Measurements from ENCODE around the gene FOS. TPM values are rescaled to one million over a fixed set of nuclear protein-coding genes. Genes with fewer than 3 reads are reported as not detected.

The FOS gene
- total and polyA plus RNA-seq, 2 of the 8 experiments (the other 6 are each of a cell fraction or from before 2014, with no cell fraction given), result 50.2 to 51.8 TPM

DNA sequence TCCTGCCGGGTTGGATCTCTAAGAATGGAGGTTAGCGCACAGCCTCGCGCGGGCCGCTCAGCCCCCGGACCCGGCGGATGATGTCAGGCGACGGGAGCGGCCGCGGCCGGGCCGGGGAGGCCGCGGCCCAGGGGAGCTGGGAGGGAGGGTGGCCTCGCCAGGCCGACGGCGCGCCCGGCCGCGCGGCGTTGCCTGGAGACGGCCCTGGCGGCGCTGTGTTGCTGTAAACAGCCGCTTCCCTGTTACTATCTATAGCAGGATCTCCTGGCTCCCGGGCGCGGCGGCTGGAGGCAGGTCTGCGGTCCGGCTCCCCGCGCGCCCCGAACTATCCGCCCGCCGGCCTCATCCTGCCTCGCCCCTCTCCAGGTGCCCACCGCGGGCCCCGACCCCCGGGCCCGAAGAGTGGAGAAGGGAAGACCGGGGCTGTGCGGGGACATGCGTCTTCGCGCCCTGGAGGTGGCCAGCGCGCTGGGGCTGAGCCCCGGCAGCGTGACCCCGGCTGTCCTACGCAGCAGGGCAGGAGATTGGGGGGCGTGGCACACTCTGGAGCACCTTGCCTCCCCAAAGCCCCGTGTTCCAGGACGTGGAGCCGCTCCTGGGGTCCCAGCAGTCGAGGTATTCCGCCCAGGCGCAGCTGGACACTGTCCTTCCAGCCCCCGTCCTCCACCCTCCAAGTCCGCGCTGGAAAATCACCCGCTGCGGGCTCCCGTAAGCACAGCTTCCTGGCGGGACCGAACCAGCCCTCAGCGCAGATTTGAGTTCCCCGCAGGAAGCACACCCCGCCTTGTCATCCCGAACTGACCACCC, 1.4 kb upstream of the FOS start (continued):
- TF ChIP-seq TEAD4 (IDR thresholded peaks at IDR 0.05; ENCODE audit: low read depth, low read length) (no peak), PHF8 (conservative IDR thresholded peaks at IDR 0.05; ENCODE audit: low read depth, low read length) (peak; percentile 67), KDM5A (IDR thresholded peaks at IDR 0.05; ENCODE audit: low read length) (no peak), SIN3A (conservative IDR thresholded peaks at IDR 0.05 in 1 of 2, IDR thresholded peaks at IDR 0.05 in 1 of 2; ENCODE audit: low read depth in 1 of 2, low read length in 2 of 2) (peak; percentile 67 to 74; a peak in 2 of 4 replicates), HDAC2 (IDR thresholded peaks at IDR 0.05; ENCODE audit: borderline replicate concordance in 1 of 2, low read depth in 2 of 2, low read length in 2 of 2) (0 out of 4 replicates have a peak, but pooled peaks of 1 of the 2 experiments have one; percentile 36), KDM1A (IDR thresholded peaks at IDR 0.05; ENCODE audit: borderline replicate concordance, low read length) (no peak), SUZ12 (IDR thresholded peaks at IDR 0.05; ENCODE audit: low read length) (no peak), USF2 (IDR thresholded peaks at IDR 0.05; ENCODE audit: low read length) (no peak), CHD1 (IDR thresholded peaks at IDR 0.05; ENCODE audit: low read depth, low read length) (no peak), HDAC6 (IDR thresholded peaks at IDR 0.05; ENCODE audit: low read depth, low read length) (no peak), SAP30 (IDR thresholded peaks at IDR 0.05; ENCODE audit: insufficient read depth, insufficient replicate concordance, low read length) (peak; percentile 80), YY1 (IDR thresholded peaks at IDR 0.05; ENCODE audit: low read depth, low read length) (no peak; the same call in 1 of the 2 replicates), EP300 (IDR thresholded peaks at IDR 0.05; ENCODE audit: borderline replicate concordance in 1 of 2, low read depth in 2 of 2, low read length in 2 of 2) (peak; percentile 41 to 83; a peak in 2 of 3 replicates)
